ENCODE data around the gene IFFO2. TPM values are rescaled to one million over a fixed set of nuclear protein-coding genes. Genes with fewer than 3 reads are reported as not detected.

The IFFO2 gene
- total and polyA plus RNA-seq, 7 donors: 1.2 to 35.0 (median 8.6) TPM

DNA sequence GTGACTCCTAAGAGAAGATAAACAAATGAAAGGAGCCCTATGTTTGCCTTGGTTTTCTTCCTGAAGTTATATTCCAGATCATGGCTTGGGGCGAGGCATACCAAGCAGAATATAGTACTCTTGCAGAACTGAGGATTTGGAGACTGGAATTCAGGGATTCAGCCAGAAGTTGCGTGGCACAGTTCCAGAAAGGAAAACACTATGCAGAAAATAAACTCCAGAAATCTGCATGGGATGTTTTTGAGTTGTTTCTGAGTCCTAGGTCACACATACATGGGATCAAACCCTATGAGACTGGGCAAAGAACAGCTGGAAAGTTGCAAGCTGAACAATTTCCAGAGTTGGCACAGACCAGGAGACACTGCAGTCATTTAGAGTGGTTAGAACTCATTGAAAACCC lies 42.9 kb upstream of the IFFO2 start:
- no peaks in the 10 kb centered on the region for H3K36me3 ChIP-seq
- no peaks in the 10 kb centered on the region for H3K27me3 ChIP-seq
- intact Hi-C loops (cut with DNase I): no loop called here
- WGBS, 2 donors: 11 to 63% methylated on average over 2 of the region's 2 CpGs
- peak overlapping the region in 3 of 4 donors; percentile 11 to 56 (median 52) for H3K27ac ChIP-seq
- peaks cover 0 to 15% (median 12%) of the 10 kb centered on the region in 4 donors for H3K4me1 ChIP-seq
- DNase-seq: no peak
- TF ChIP-seq POLR2A (IDR thresholded peaks at IDR 0.05) (no peak), EP300 (IDR thresholded peaks at IDR 0.05) (no peak), CTCF (IDR thresholded peaks at IDR 0.05) (no peak), POLR2AphosphoS5 (IDR thresholded peaks at IDR 0.05) (no peak)
- peaks cover 0 to 3% (median 0%) of the 10 kb centered on the region in 4 donors for H3K9me3 ChIP-seq
- no peak overlapping the region for H3K4me3 ChIP-seq

DNA sequence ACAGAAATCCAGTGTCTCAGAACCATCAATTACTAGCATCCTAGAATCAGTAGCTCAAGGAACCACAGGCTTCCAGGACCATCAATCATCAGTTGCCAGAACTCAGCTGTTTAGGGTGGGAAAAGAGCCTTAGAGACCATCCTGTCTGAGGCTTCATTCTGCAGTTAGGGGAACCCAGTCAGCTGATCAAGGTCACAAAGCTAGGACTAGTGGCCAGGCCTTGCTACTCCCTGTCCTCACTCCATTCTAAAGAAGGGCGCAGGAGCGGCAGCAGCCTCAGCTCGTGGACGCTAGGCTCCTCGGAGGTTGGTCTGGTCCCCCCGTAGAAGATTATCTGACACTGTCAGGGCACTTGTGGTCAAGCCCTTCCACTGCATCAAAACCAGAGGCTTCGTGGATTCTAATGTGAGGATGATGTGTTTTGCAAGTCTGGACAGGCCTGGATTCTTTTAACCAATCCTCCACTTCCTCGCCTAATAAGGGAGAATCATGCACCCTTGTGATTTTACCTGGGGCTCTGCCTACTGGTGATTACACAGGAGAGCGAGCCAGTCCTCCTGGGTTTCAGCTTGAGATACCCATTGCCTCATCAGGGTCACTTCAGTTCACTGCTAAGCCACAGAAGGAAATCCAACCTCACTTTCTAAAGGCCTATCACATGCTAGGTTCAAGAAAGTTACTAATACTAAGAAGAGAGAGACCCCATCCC lies 41.7 kb upstream of the IFFO2 start:
- WGBS, 2 donors: 92 to 93% methylated on average over 9 of the region's 9 CpGs
- intact Hi-C loops (cut with DNase I): no loop called here
- Histone ChIP-seq H3K4me1 (peaks cover 0 to 15% (median 12%) of the 10 kb centered on the region in 4 donors), H3K27ac (peak overlapping the region in 2 of 4 donors; percentile 11 to 56), H3K27me3 (no peaks in the 10 kb centered on the region), H3K9me3 (peaks cover 0 to 3% (median 0%) of the 10 kb centered on the region in 4 donors), H3K4me3 (no peak overlapping the region), H3K36me3 (no peaks in the 10 kb centered on the region)
- TF ChIP-seq EP300 (IDR thresholded peaks at IDR 0.05) (no peak), CTCF (IDR thresholded peaks at IDR 0.05) (no peak), POLR2A (IDR thresholded peaks at IDR 0.05) (no peak), POLR2AphosphoS5 (IDR thresholded peaks at IDR 0.05) (no peak)
- DNase-seq: no peak

GRCh38 chr1:18997508-18997907 lies 41.0 kb upstream of the IFFO2 start:
- WGBS, 2 donors: 93 to 95% methylated on average over 6 of the region's 6 CpGs
- intact Hi-C loops (cut with DNase I): no loop called here

GRCh38 chr1:18996548-18997177 lies 40.2 kb upstream of the IFFO2 start:
- H3K4me3 ChIP-seq: no peak overlapping the region
- H3K9me3 ChIP-seq: no peaks in the 10 kb centered on the region
- TF ChIP-seq CTCF (IDR thresholded peaks at IDR 0.05) (no peak), POLR2A (IDR thresholded peaks at IDR 0.05) (no peak), EP300 (IDR thresholded peaks at IDR 0.05) (no peak), POLR2AphosphoS5 (IDR thresholded peaks at IDR 0.05) (no peak)
- intact Hi-C loops (cut with DNase I): no loop called here
- peaks cover 0 to 15% (median 12%) of the 10 kb centered on the region in 4 donors for H3K4me1 ChIP-seq
- no peaks in the 10 kb centered on the region for H3K27me3 ChIP-seq
- WGBS, 2 donors: 77 to 86% methylated on average over 6 of the region's 6 CpGs
- H3K36me3 ChIP-seq: no peaks in the 10 kb centered on the region
- no peak overlapping the region for H3K27ac ChIP-seq
- DNase-seq: no peak

More at GRCh38 chr1:18997508-18997907, 41.0 kb upstream of the IFFO2 start:
- DNase-seq: no peak
- Histone ChIP-seq H3K4me1 (peaks cover 0 to 15% (median 12%) of the 10 kb centered on the region in 4 donors), H3K9me3 (peaks cover 0 to 3% (median 0%) of the 10 kb centered on the region in 4 donors), H3K27me3 (no peaks in the 10 kb centered on the region), H3K36me3 (no peaks in the 10 kb centered on the region), H3K4me3 (no peak overlapping the region), H3K27ac (no peak overlapping the region)
- TF ChIP-seq POLR2AphosphoS5 (IDR thresholded peaks at IDR 0.05): no peak
- TF ChIP-seq CTCF (IDR thresholded peaks at IDR 0.05): no peak
- TF ChIP-seq POLR2A (IDR thresholded peaks at IDR 0.05): no peak
- TF ChIP-seq EP300 (IDR thresholded peaks at IDR 0.05): no peak
